NT2/D1 (cell line): ENCODE data around the gene ELMO1.

Experiments used
- SUZ12 ChIP-seq: IDR thresholded peaks from 2 replicates; pipeline ENCODE4 v1.6.1; 2011; ENCODE audit not compliant: insufficient read length, insufficient read depth; ENCODE audit errors: extremely low read depth
- YY1 ChIP-seq: IDR thresholded peaks from 2 replicates; pipeline ENCODE4 v1.6.1; 2011; ENCODE audit not compliant: insufficient read length, insufficient read depth
- ZNF274 ChIP-seq: IDR thresholded peaks from 2 replicates; pipeline ENCODE4 v1.6.1; 2011; ENCODE audit warnings: mild to moderate bottlenecking, low read depth, low read length

- TF ChIP-seq YY1: no peak
- no peak for TF ChIP-seq ZNF274
- no peak for TF ChIP-seq SUZ12
These were observed 416.9 kb downstream of the ELMO1 start for GRCh38 chr7:37031571-37032257.
